Endothelial cell of umbilical vein (primary cell): Measurements from ENCODE around the gene TMC2. TPM values are rescaled to one million over a fixed set of nuclear protein-coding genes. Genes with fewer than 3 reads are reported as not detected.

Experiments used
- BruUV-seq: library from RNA; stranded (reverse); fragments of 400-500 nt; replicated peaks from 2 replicates; lab custom pipeline; 2021; lab: Mats Ljungman, UMichigan
- CTCF ChIA-PET: fragments of 300-600, 350-600 bp; sonication (Branson Sonifier 250); formaldehyde crosslinking; loops from one replicate; lab custom pipeline; 2021; ENCODE audit warnings: antibody characterized with exemption, inconsistent platforms; lab: Charles Lee
- POLR2A ChIA-PET: fragments of 300-600, 350-600 bp; sonication (Branson Sonifier 250); formaldehyde crosslinking; loops from one replicate; lab custom pipeline; 2021; ENCODE audit warnings: antibody characterized with exemption, inconsistent platforms; lab: Charles Lee
- DNase-seq: peaks from one replicate; pipeline ENCODE4 v3.0.0-alpha.2; 2011; ENCODE audit warnings: low read depth, low spot score
- FAIRE-seq: peaks from 2 replicates; lab custom pipeline; 2011; peaks lifted over from hg19 to GRCh38; lab: Jason Lieb, UNC
- H2AFZ ChIP-seq: 2 replicates; pipeline ENCODE4 v1.6.0; 2012; ENCODE audit warnings: low read depth, low read length, control low read depth, inconsistent platforms
- H3K27ac ChIP-seq: 2 replicates; pipeline ENCODE4 v1.5.1; 2011; ENCODE audit warnings: low read depth, mild to moderate bottlenecking, control low read depth, low read length, moderate library complexity; ENCODE audit not compliant: insufficient read depth
- H3K27me3 ChIP-seq, 2 experiments: 2 replicates each; pipeline versions ENCODE4 v1.6.0 to v1.6.1; 2011; ENCODE audit warnings: low read length in 2 of 2, mixed read lengths in 1 of 2; ENCODE audit not compliant: control insufficient read depth in 2 of 2, insufficient read depth in 2 of 2
- H3K36me3 ChIP-seq, 2 experiments: 2 replicates in 1 of 2; 3 replicates in 1 of 2; pipeline ENCODE4 v1.5.1; 2011; ENCODE audit warnings: low read length in 2 of 2, mild to moderate bottlenecking in 1 of 2, moderate library complexity in 1 of 2; ENCODE audit not compliant: control insufficient read depth in 2 of 2, insufficient read depth in 2 of 2; ENCODE audit errors: extremely low read depth in 1 of 2
- H3K4me1 ChIP-seq: 3 replicates; pipeline ENCODE4 v1.5.1; 2011; ENCODE audit warnings: mild to moderate bottlenecking, low read length; ENCODE audit not compliant: control insufficient read depth, insufficient read depth; ENCODE audit errors: extremely low read depth
- H3K4me2 ChIP-seq: 2 replicates; pipeline ENCODE4 v1.6.1; 2011; ENCODE audit warnings: low read length, control low read depth, mixed read lengths; ENCODE audit not compliant: insufficient read depth
- H3K4me3 ChIP-seq, 3 experiments: fragments of 200-600 bp in 1 of 3; sonication (generic), shearing (Covaris generic) in 1 of 3; replicated peaks in 1 of 3; 2 replicates each; pipeline ENCODE4 v1.5.1; 2011 to 2016; ENCODE audit warnings: control low read depth in 3 of 3, low read length in 3 of 3, mild to moderate bottlenecking in 2 of 3, inconsistent platforms in 1 of 3, low read depth in 1 of 3, moderate library complexity in 1 of 3; ENCODE audit not compliant: insufficient read depth in 1 of 3
- H3K79me2 ChIP-seq: 2 replicates; pipeline ENCODE4 v1.6.0; 2012; ENCODE audit warnings: low read length, inconsistent platforms; ENCODE audit not compliant: control insufficient read depth, insufficient read depth
- H3K9ac ChIP-seq: replicated peaks from 2 replicates; pipeline ENCODE3; 2011; ENCODE audit warnings: low read length, control low read depth; ENCODE audit not compliant: insufficient read depth; ENCODE audit errors: extremely low read depth
- H3K9me1 ChIP-seq: replicated peaks from 3 replicates; pipeline ENCODE4 v1.6.0; 2011; ENCODE audit warnings: mild to moderate bottlenecking, low read length; ENCODE audit not compliant: control insufficient read depth, insufficient read depth; ENCODE audit errors: extremely low read depth
- H3K9me3 ChIP-seq: replicated peaks from 2 replicates; pipeline ENCODE4 v1.5.1; 2012; ENCODE audit warnings: low read length, inconsistent platforms; ENCODE audit not compliant: control insufficient read depth, insufficient read depth
- H4K20me1 ChIP-seq: replicated peaks from 2 replicates; pipeline ENCODE3; 2011; ENCODE audit warnings: mild to moderate bottlenecking, low read length; ENCODE audit not compliant: control insufficient read depth, insufficient read depth; ENCODE audit errors: extremely low read depth
- CTCF ChIP-seq, 2 donors: IDR thresholded peaks; 1 replicate in 1 of 2; 2 replicates in 1 of 2; pipeline ENCODE4 v1.5.1; 2011; ENCODE audit warnings: low read length in 2 of 2, mild to moderate bottlenecking in 2 of 2, moderate library complexity in 2 of 2, control low read depth in 1 of 2, inconsistent platforms in 1 of 2, low read depth in 1 of 2; ENCODE audit not compliant: insufficient read depth in 1 of 2; ENCODE audit errors: extremely low read depth in 1 of 2
- EZH2 ChIP-seq: IDR thresholded peaks from 2 replicates; pipeline ENCODE4 v1.6.1; 2012; ENCODE audit warnings: borderline replicate concordance, low read depth, mild to moderate bottlenecking, moderate library complexity, low read length, inconsistent platforms; ENCODE audit not compliant: severe bottlenecking
- FOS ChIP-seq: IDR thresholded peaks from 2 replicates; pipeline ENCODE4 v1.6.1; 2011; ENCODE audit warnings: mild to moderate bottlenecking, low read length, moderate library complexity, borderline replicate concordance; ENCODE audit not compliant: insufficient read depth
- MAX ChIP-seq: IDR thresholded peaks from 2 replicates; pipeline ENCODE4 v1.6.1; 2011; ENCODE audit not compliant: insufficient read depth, insufficient read length
- MYC ChIP-seq: IDR thresholded peaks from one replicate; pipeline ENCODE4 v1.6.1; 2011; ENCODE audit warnings: mild to moderate bottlenecking, low read depth, low read length
- POLR2A ChIP-seq: IDR thresholded peaks from 2 replicates; pipeline ENCODE4 v1.6.1; 2012; ENCODE audit warnings: low read depth, mild to moderate bottlenecking, control low read depth, low read length
- POLR2AphosphoS5 ChIP-seq: IDR thresholded peaks from 2 replicates; pipeline ENCODE4 v1.6.1; 2012; ENCODE audit warnings: low read depth, mild to moderate bottlenecking, control low read depth, low read length, moderate library complexity; ENCODE audit not compliant: insufficient read depth
- dilution Hi-C: fragments of 300-500 bp; cut with MboI; formaldehyde crosslinking; loops from one replicate; pipeline ENCODE4 v1.15.0; 2019; ENCODE audit warnings: low sequenced_read_pairs; ENCODE audit not compliant: extremely low pct_ligation_motif_present
- intact Hi-C: fragments of 100-400 bp; cut with micrococcal nuclease; formaldehyde crosslinking; loops from one replicate; pipeline ENCODE4 v1.10.0; 2022
- polyA plus RNA-seq, 4 experiments: library from polyadenylated mRNA; depleted of rRNA in 3 of 4; stranded (reverse) in 3 of 4; unstranded in 1 of 4; fragments of >200 nt; gene quantifications; 2 replicates each; pipeline versions ENCODE4 v1.2.1 to v1.2.3, GENCODE V29; 2011 to 2012; ENCODE audit warnings: missing spikeins in 1 of 4
- total RNA-seq: library from RNA; stranded (reverse); gene quantifications from 2 replicates; pipeline ENCODE4 v1.2.3, GENCODE V29; 2021

The TMC2 gene
- total and polyA plus RNA-seq, 2 donors (not counting 3 experiments of a cell fraction or from before 2014, with no cell fraction given): not detected

- Histone ChIP-seq H3K36me3 (no peaks in the 10 kb centered on the region), H4K20me1 (no peaks in the 10 kb centered on the region), H2AFZ (peak overlapping the region; percentile 37), H3K9me1 (no peaks in the 10 kb centered on the region), H3K9ac (peak overlapping the region; percentile 78), H3K79me2 (peaks cover 11% of the 10 kb centered on the region), H3K27me3 (no peaks in the 10 kb centered on the region), H3K4me2 (peak overlapping the region; percentile 37), H3K27ac (peak overlapping the region; percentile 46), H3K4me1 (peaks cover 10% of the 10 kb centered on the region), H3K4me3 (peak overlapping the region in 2 of 3 experiments; percentile 73 to 85), H3K9me3 (no peaks in the 10 kb centered on the region)
- DNase-seq (no peak), FAIRE-seq (no peak)
- POLR2A ChIA-PET: no interaction called here
- TSS peak; percentile 99 for BruUV-seq
- dilution Hi-C loops: no loop called here
- CTCF ChIA-PET: interaction anchor here (9.2 kb wide), 1 partner anchor 13 kb away, joined by 99 read pairs; no protein-coding TSS in a partner anchor
- TF ChIP-seq POLR2A: no peak
- TF ChIP-seq POLR2AphosphoS5: peak; percentile 8
- no peak for TF ChIP-seq MYC
- TF ChIP-seq CTCF (IDR thresholded peaks at IDR 0.05; ENCODE audit: extremely low read depth in 1 of 2, insufficient read depth in 1 of 2, low read depth in 1 of 2, low read length in 2 of 2): no peak
- TF ChIP-seq EZH2: no peak
- no peak for TF ChIP-seq MAX
- no peak for TF ChIP-seq FOS
- intact Hi-C loops: loop anchor here (1.0 to 5.0 kb wide), 2 partner anchors 15 to 143 kb away; partner anchors contain the start of gene NOP56
Observed at GRCh38 chr20:2509468-2509781, 26.9 kb upstream of the TMC2 start.
